ENCODE data around the gene CDH2. TPM values are rescaled to one million over a fixed set of nuclear protein-coding genes. Genes with fewer than 3 reads are reported as not detected.

Gene CDH2
- total and polyA plus RNA-seq, 7 donors: under 0.01 to 8.2 (median 5.6) TPM; not detected in 1

DNA sequence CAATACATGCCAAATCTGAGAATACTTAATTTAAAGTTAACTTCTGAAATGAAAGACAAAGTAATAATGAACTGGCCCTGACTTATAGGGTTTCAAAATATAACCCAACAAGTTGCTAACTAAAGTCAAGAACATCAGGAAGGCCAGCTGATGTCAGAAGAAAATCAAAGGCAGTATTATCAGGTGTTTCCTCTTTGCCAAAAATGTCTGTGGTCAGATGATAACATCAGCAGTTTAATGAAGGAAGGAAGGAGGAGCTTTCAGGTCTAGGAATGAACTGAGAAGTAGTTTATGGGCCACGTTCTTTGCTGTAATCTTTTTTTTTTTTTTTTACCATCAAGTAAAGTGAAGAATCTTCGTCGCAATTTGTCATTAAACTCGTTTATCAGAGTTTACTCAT lies 40.9 kb downstream of the CDH2 start:
- intact Hi-C loops (cut with DNase I): no loop called here
- Histone ChIP-seq H3K4me1 (no peaks in the 10 kb centered on the region), H3K27ac (no peak overlapping the region), H3K36me3 (no peaks in the 10 kb centered on the region), H3K4me3 (no peak overlapping the region), H3K9me3 (no peaks in the 10 kb centered on the region), H3K27me3 (no peaks in the 10 kb centered on the region)
- WGBS, 2 donors: 28 to 60% methylated on average over 4 of the region's 4 CpGs
- no peak for DNase-seq
- TF ChIP-seq EP300 (IDR thresholded peaks at IDR 0.05) (no peak), POLR2A (IDR thresholded peaks at IDR 0.05) (no peak), POLR2AphosphoS5 (IDR thresholded peaks at IDR 0.05) (no peak)
- TF ChIP-seq, protein P1, sequence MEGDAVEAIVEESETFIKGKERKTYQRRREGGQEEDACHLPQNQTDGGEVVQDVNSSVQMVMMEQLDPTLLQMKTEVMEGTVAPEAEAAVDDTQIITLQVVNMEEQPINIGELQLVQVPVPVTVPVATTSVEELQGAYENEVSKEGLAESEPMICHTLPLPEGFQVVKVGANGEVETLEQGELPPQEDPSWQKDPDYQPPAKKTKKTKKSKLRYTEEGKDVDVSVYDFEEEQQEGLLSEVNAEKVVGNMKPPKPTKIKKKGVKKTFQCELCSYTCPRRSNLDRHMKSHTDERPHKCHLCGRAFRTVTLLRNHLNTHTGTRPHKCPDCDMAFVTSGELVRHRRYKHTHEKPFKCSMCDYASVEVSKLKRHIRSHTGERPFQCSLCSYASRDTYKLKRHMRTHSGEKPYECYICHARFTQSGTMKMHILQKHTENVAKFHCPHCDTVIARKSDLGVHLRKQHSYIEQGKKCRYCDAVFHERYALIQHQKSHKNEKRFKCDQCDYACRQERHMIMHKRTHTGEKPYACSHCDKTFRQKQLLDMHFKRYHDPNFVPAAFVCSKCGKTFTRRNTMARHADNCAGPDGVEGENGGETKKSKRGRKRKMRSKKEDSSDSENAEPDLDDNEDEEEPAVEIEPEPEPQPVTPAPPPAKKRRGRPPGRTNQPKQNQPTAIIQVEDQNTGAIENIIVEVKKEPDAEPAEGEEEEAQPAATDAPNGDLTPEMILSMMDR (IDR thresholded peaks at IDR 0.05): no peak

DNA sequence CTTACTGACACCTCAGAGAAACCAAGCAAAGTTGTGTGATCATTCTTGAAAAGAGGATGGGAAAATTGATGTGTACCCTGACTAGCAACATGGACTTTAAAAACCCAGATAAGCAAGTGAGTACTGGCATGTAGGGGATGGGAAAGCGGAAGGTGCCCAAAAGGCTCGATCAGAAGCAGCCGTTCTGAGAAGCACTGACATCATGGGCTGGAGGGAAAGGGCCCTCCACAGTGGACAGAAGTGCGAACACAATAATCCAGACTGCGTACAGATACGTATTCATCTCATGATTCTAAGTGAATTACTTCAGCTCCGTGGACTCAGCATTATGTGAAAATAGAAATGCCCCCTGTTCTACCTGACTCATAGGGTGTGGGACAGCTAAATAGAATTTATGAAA lies 42.2 kb downstream of the CDH2 start:
- WGBS, 2 donors: 92 to 94% methylated on average over 7 of the region's 7 CpGs
- no peaks in the 10 kb centered on the region for H3K27me3 ChIP-seq
- DNase-seq: no peak
- H3K4me3 ChIP-seq: no peak overlapping the region
- H3K36me3 ChIP-seq: no peaks in the 10 kb centered on the region
- no peaks in the 10 kb centered on the region for H3K4me1 ChIP-seq
- intact Hi-C loops (cut with DNase I): no loop called here
- TF ChIP-seq POLR2AphosphoS5 (IDR thresholded peaks at IDR 0.05) (no peak), EP300 (IDR thresholded peaks at IDR 0.05) (no peak), POLR2A (IDR thresholded peaks at IDR 0.05) (no peak)
- TF ChIP-seq, protein P1 (IDR thresholded peaks at IDR 0.05): no peak
- H3K27ac ChIP-seq: no peak overlapping the region
- H3K9me3 ChIP-seq: no peaks in the 10 kb centered on the region

DNA sequence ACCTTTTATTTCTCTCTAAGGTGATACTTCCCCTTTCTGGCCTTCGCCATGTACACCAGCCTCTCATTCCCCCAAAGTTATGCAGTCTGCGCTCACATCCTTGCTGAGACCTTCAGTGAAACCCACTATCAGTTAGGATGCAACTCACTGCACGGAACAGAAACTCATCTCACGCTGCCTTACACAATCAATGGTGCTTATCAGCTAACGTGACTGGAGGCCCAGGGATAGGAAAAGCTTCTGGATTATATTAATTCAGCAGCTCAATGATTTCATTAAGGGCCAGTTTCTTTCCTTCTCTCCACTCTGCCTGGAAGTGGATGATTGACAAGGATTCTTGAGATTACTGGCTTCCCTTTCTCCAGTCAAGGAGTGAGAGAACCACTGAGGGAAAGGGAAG lies 44.8 kb downstream of the CDH2 start:
- H3K9me3 ChIP-seq: no peaks in the 10 kb centered on the region
- no peaks in the 10 kb centered on the region for H3K36me3 ChIP-seq
- no peak overlapping the region for H3K27ac ChIP-seq
- no peak for TF ChIP-seq POLR2A (IDR thresholded peaks at IDR 0.05)
- TF ChIP-seq EP300 (IDR thresholded peaks at IDR 0.05): no peak
- TF ChIP-seq, protein P1 (IDR thresholded peaks at IDR 0.05): no peak
- no peak for TF ChIP-seq POLR2AphosphoS5 (IDR thresholded peaks at IDR 0.05)
- H3K27me3 ChIP-seq: no peaks in the 10 kb centered on the region
- intact Hi-C loops (cut with DNase I): no loop called here
- H3K4me3 ChIP-seq: no peak overlapping the region
- no peak for DNase-seq
- WGBS, 2 donors: 81 to 87% methylated on average over 5 of the region's 5 CpGs
- H3K4me1 ChIP-seq: no peaks in the 10 kb centered on the region

DNA sequence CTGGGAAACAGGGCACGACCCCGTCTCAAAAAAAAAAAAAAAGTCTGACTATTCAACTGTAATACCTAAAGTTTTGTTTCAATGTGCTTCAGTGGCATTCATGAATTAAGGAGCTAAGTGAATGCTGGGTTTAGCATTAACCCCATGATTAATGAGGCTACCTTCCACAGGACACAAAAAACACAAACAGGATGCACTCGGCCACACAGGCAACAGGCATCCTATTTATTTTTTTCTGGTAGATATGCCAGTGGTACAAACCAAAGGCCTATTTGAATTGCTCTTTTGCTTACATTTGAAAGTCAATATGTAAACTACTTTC lies 48.3 kb downstream of the CDH2 start:
- no peaks in the 10 kb centered on the region for H3K36me3 ChIP-seq
- 92 to 94% methylated on average over 3 of the region's 3 CpGs for WGBS, 2 donors
- TF ChIP-seq, protein P1 (IDR thresholded peaks at IDR 0.05): no peak
- no peak for TF ChIP-seq EP300 (IDR thresholded peaks at IDR 0.05)
- TF ChIP-seq POLR2AphosphoS5 (IDR thresholded peaks at IDR 0.05): no peak
- TF ChIP-seq POLR2A (IDR thresholded peaks at IDR 0.05): no peak
- intact Hi-C loops (cut with DNase I): no loop called here
- H3K27me3 ChIP-seq: no peaks in the 10 kb centered on the region
- H3K27ac ChIP-seq: no peak overlapping the region
- DNase-seq: no peak
- H3K4me3 ChIP-seq: no peak overlapping the region
- no peaks in the 10 kb centered on the region for H3K4me1 ChIP-seq
- H3K9me3 ChIP-seq: no peaks in the 10 kb centered on the region
